ENCODE results near the gene ALAS1. TPM values are rescaled to one million over a fixed set of nuclear protein-coding genes. Genes with fewer than 3 reads are reported as not detected.

Gene ALAS1
- total RNA-seq, 2 donors from 2014 or later: 13.5 to 63.6 TPM

GRCh38 chr3:52250122-52250521 is 52.2 kb downstream of the ALAS1 start:
- no peak overlapping the region for H3K4me3 ChIP-seq
- peaks cover 11% of the 10 kb centered on the region for H3K4me1 ChIP-seq
- no peaks in the 10 kb centered on the region for H3K9me3 ChIP-seq
- H3K27me3 ChIP-seq: no peaks in the 10 kb centered on the region
- intact Hi-C loops (cut with DNase I): no loop called here
- 62 to 80% methylated on average over 1 of the region's 1 CpG for WGBS, 2 donors
- no peak for TF ChIP-seq POLR2A (IDR thresholded peaks at IDR 0.05)
- TF ChIP-seq, protein P1, sequence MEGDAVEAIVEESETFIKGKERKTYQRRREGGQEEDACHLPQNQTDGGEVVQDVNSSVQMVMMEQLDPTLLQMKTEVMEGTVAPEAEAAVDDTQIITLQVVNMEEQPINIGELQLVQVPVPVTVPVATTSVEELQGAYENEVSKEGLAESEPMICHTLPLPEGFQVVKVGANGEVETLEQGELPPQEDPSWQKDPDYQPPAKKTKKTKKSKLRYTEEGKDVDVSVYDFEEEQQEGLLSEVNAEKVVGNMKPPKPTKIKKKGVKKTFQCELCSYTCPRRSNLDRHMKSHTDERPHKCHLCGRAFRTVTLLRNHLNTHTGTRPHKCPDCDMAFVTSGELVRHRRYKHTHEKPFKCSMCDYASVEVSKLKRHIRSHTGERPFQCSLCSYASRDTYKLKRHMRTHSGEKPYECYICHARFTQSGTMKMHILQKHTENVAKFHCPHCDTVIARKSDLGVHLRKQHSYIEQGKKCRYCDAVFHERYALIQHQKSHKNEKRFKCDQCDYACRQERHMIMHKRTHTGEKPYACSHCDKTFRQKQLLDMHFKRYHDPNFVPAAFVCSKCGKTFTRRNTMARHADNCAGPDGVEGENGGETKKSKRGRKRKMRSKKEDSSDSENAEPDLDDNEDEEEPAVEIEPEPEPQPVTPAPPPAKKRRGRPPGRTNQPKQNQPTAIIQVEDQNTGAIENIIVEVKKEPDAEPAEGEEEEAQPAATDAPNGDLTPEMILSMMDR (IDR thresholded peaks at IDR 0.05): no peak
- no peak overlapping the region for H3K27ac ChIP-seq
- peaks cover 0 to 8% of the 10 kb centered on the region in 2 donors for H3K36me3 ChIP-seq (replicated peaks in 1 of 2; ENCODE audit: insufficient read depth in 1 of 2, low read depth in 2 of 2)
- no peak for ATAC-seq
- no peak for DNase-seq

DNA sequence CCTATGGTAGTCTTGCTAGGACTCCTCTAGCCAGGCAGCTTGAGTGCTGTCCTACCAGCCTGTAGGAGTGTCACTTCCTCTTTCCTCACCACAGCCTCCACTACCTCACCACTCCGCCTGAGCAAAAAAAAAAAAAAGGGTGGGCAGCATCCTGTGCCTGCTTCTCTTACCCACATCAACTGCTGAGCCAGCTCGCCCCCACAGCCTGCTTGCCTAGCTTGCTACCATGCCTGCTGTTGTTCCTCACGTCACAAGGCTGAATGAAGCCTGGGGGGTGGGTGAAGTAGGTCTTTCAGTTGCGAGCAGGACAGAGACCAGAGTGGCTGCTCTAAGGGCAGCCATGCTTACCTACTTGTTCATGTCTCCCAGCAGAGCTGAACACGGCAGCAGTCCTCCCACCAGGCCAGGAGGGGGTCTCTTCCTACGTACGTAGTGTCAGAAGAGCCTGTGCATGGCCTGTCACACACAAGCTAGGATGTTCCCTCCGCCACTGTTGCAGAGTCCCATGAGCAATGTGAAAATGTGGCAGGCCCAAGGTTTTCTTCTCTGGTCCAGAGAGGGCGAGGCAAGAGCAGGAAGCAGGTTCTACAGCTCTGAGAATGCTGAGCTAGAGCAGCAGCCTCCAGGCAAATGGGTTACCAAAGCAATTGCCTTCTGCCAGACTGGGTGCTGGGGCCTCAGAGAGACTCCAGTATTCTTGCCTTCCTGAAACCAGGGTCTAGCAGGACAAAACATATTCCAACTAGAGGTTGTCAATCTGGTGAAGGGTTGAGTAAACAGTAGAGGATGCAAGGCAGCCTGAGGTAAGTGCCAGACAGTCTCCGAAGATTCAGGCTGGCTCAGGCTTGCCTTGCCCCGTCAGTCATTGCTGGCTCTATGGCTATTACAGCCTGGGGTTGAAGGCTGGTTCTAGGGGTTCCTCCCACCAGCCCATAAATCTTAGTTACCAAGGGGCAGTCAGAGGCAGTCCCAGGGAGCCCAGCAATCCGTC is 55.6 kb downstream of the ALAS1 start:
- Histone ChIP-seq H3K4me3 (no peak overlapping the region), H3K27ac (peak overlapping the region in 2 of 4 donors; percentile 29 to 61), H3K36me3 (replicated peaks in 1 of 2; ENCODE audit: insufficient read depth in 1 of 2, low read depth in 2 of 2) (peaks cover 13 to 38% of the 10 kb centered on the region in 2 donors), H3K9me3 (no peaks in the 10 kb centered on the region), H3K27me3 (no peaks in the 10 kb centered on the region), H3K4me1 (no peaks in the 10 kb centered on the region)
- DNase-seq (peak in 1 of 4 donors; percentile 75), ATAC-seq (peak; percentile 38)
- intact Hi-C loops (cut with DNase I): no loop called here
- WGBS, 2 donors: 74 to 83% methylated on average over 6 to 12 of the region's 12 CpGs
- TF ChIP-seq, protein P1 (IDR thresholded peaks at IDR 0.05): no peak
- TF ChIP-seq POLR2A (IDR thresholded peaks at IDR 0.05): no peak

DNA sequence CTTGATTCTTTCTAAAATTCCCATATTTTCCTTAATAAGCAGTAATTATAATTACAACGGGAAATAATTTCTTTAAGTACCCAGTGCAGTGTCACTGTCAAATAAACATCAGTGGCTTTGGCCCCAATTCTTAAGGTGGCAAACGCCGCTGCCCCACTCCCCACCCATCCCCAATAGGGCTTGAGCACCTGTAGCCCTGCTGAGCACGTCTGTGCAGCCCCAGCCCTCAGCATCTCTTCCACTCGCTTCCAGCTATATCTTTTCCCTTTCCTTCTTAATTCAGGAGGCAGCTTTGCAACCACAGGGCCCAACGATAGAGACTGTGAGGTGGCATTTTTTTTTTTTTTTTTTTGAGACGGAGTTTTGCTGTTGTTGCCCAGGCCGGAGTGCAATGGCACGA is 56.6 kb downstream of the ALAS1 start:
- intact Hi-C loops (cut with DNase I): no loop called here
- Histone ChIP-seq H3K27ac (no peak overlapping the region), H3K4me3 (no peak overlapping the region), H3K4me1 (no peaks in the 10 kb centered on the region), H3K9me3 (no peaks in the 10 kb centered on the region), H3K36me3 (replicated peaks in 1 of 2; ENCODE audit: insufficient read depth in 1 of 2, low read depth in 2 of 2) (peaks cover 13 to 47% of the 10 kb centered on the region in 2 donors), H3K27me3 (no peaks in the 10 kb centered on the region)
- 89 to 91% methylated on average over 8 to 9 of the region's 9 CpGs for WGBS, 2 donors
- ATAC-seq (no peak), DNase-seq (no peak)
- no peak for TF ChIP-seq POLR2A (IDR thresholded peaks at IDR 0.05)
- TF ChIP-seq, protein P1 (IDR thresholded peaks at IDR 0.05): no peak

DNA sequence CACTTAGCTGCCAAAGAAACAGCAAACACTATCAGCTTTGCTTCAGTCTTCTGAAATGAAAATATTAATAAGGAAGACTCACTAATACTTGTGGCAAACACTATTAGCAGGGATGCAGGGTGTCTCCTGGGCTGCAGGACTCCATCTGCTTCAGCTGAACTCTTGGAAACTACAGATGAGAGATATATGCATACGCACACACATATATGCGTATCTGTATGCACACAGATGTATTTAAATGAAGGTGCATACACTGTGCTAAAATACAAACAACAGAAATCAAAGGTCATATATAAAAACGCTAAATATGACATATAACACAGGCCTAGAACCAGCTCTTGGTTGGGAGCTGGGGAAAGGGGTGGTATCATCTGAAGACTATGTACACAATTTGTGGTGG is 58.2 kb downstream of the ALAS1 start:
- ATAC-seq: no peak
- TF ChIP-seq, protein P1 (IDR thresholded peaks at IDR 0.05): no peak
- no peak for TF ChIP-seq POLR2A (IDR thresholded peaks at IDR 0.05)
- intact Hi-C loops (cut with DNase I): no loop called here
- 81 to 83% methylated on average over 3 of the region's 3 CpGs for WGBS, 2 donors
- Histone ChIP-seq H3K9me3 (no peaks in the 10 kb centered on the region), H3K27me3 (no peaks in the 10 kb centered on the region), H3K36me3 (replicated peaks in 1 of 2; ENCODE audit: insufficient read depth in 1 of 2, low read depth in 2 of 2) (peaks cover 13 to 53% of the 10 kb centered on the region in 2 donors), H3K4me3 (no peak overlapping the region), H3K27ac (no peak overlapping the region), H3K4me1 (no peaks in the 10 kb centered on the region)
- no peak for DNase-seq

All from body of pancreas (tissue), 4 donors.